Hippocampal formation (tissue), 2 donors: ENCODE data around the gene SMOC2.

Source experiments
- DNase-seq, 2 donors: peaks; one replicate each; lab custom pipeline; 2025; lab: John Stamatoyannopoulos, UW

SMOC2 gene

DNA sequence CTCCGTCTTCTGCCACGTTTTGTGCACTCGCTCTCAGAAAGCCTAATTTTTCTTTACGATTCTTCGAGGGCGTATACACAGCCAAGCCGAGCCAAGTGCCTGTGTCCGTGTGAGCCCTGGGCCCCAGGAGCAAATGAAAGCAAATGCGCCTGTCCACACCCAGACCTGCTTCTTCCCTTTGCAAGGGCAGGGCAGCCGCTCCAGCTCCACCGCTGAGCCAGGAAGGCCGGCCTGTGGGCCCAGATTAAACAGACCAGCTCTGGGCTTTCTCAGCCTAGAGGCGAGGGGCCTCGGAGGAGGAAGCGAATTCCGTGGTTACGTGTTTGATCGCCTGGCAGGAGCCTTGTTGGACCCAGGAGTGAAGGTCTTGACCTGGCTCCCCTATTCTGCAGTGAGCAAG is 184.6 kb downstream of the SMOC2 start:
- no peak for DNase-seq

- no peak for DNase-seq
These were observed 185.1 kb downstream of the SMOC2 start for GRCh38 chr6:168626046-168626602.

- no peak for DNase-seq
These were observed 186.7 kb downstream of the SMOC2 start for GRCh38 chr6:168627506-168628175.

GRCh38 chr6:168628176-168628553 is 187.2 kb downstream of the SMOC2 start:
- no peak for DNase-seq

- DNase-seq = no peak
These were observed 187.8 kb downstream of the SMOC2 start for GRCh38 chr6:168628732-168629245.

GRCh38 chr6:168631564-168631963 is 190.6 kb downstream of the SMOC2 start:
- DNase-seq = no peak

DNA sequence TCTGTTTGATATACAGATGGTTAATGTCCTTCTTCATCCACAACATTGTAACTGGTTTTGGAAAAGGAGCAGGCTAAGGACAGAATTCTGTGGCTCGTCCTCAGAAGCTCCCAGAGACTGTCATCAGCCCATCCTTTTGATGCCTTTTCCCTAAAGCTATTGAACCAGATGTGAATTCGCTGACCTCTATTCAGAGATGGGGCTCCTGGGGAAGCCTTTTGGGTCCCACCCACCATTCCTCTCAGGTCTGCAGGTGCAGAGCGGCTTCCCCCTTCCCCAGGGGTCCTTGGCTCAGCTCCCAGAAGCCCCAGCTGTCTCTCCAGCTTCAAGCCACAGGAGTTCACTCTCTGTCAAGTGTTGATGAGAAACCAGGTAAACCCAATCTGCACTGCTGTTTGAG is 191.7 kb downstream of the SMOC2 start:
- DNase-seq = no peak

DNA sequence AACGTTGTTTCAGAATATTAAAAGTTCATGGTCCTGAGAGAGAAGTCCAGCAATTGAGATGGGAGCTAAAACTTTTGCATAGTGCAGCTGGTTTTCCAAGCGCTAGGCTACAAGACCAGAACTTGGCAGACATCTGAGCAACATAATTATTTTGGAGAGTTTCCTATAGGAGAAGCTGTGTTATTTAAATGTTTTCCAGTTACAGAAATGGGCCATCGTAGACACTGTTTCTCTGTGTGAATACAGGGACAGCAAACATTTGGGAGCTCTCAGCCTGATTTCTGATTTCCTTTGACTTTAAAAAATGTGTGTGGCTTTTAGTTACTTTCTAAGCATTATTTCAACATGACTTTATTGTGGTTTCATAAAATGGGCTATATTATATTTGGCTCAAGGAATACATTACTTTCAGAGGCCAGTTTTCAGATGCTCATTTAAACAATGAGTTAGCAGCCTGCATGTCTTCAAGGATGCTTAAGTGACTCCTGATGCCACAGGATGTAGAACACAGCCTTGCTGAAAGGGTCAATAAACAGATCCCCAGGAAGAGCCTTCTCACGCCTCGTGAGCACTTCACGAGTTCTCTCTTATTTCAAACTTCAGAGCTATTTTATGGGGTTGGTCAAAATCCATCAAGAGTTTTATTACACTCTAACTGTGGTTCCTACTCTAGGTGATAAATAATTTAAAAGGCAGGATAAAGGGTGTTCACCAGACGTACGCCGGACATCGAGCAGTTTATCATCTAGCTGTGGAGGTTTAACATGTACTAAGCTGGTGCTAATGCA is 193.8 kb downstream of the SMOC2 start:
- no peak for DNase-seq

GRCh38 chr6:168636147-168637004 is 195.4 kb downstream of the SMOC2 start:
- no peak for DNase-seq

DNA sequence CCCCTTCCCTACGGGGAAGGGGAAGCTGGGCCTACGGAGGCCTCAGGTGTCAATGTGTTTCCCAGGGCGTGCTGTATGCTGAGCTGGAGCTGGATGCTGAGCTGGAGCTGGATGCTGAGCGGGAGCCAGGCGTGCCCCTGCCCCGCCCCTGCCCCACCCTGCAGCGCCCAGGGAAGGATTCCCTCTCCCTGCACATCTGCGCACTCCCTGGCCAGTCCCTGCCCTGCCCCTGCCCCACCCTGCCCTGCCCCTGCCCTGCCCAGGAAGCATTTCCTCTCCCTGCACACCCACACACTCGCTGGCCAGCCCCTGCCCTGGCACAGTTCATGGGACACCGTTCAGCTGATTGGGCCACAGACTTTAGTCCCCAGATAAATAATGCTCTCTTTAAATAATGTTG is 196.8 kb downstream of the SMOC2 start:
- no peak for DNase-seq

DNA sequence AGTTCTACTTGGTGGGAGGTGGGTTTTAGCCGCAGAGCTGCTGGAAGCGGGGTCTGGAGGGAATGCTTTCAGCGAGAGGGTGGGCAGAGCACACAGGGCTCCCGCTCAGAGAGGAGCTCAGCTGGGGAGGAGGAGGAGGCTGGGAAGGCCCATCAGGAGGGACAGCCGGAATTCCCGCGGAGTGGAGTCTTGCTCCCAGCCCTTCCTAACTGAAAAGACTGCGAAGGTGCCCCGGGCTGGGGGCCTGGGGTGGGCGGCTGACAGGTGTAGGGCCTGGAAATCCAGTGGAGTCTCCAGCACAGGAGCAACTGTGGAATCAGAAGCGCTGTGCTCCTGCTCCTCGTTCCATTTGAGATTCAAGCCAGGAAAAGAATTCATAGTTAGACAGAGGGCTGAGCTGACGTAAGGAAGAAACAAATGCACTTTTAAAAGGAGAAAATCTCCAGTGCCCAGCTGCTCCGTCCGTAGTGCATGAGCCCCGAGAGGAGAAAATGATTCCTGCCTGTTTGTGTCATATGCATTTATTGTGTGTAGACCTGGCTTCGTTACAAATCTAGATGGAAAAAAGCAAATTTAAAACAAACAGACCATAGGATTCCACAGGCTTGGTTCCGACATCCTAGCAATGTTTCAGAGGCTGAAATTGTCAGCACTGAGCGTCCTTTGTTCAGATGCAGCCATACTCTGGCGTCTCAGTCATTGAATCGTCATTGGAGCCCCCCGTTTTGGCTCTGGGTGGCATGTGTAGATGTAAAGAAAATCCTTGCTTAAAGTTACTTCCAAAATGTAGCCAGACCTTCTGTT is 197.7 kb downstream of the SMOC2 start:
- DNase-seq = no peak

DNA sequence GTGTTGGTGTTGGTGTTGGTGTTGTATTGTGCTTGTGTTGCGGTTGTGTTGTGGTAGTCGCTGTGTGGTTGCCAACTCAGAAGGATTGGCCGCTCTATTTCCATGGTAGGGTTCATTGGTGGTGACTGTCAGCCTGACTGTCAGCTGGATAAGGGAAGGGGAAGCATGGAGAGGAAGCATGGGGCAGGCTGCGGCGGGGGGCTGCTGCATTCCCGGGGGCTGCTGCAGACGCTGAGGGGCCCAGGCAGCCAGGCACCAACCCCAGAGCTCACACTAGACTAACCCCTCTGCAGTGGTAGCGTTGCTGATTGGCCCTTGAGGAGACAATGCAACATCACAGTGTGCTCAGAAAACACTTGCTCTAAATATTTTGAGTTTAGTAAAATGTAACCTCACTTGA is 199.2 kb downstream of the SMOC2 start:
- no peak for DNase-seq

DNA sequence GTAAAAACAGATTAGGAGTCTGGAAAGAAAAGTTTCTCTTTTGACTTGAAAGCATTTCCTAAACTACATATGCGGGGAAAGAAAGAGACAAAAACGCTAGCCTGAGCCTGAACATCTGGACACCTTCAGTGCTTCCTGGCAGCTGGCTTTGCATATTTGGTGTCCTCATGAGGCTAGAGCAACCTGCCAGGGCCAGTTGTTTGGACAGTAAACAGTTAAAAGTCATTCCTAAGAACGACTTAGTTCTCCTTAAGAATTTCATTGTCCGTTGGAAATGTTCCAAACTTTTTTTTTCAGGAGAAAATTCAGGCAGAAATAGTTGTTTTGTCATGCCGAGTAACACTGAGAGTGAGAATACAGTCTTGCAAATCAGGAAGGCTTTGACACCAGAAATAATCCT is 199.8 kb downstream of the SMOC2 start:
- DNase-seq = no peak

DNA sequence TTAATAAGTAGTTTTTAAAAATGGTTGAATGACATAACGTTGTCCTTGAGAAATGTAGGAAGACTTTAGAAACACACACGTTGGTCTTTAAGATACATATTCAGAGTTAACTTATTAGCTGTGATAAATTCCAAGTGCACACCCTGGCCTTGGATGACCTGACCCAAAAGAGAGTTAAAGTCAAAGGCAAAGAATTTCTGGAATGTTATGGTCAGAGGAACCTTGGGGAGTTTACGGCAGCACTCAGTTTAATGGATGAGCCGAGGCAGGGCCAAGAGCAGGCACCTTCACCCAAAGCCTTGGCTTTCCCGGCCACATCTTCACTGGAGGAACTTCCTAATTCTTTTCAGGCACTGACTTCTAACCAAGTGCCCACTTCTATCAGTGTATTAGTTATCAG is 200.5 kb downstream of the SMOC2 start:
- DNase-seq = no peak

GRCh38 chr6:168643401-168643800 is 202.4 kb downstream of the SMOC2 start:
- no peak for DNase-seq

GRCh38 chr6:168645326-168645725 is 204.3 kb downstream of the SMOC2 start:
- DNase-seq = no peak

DNA sequence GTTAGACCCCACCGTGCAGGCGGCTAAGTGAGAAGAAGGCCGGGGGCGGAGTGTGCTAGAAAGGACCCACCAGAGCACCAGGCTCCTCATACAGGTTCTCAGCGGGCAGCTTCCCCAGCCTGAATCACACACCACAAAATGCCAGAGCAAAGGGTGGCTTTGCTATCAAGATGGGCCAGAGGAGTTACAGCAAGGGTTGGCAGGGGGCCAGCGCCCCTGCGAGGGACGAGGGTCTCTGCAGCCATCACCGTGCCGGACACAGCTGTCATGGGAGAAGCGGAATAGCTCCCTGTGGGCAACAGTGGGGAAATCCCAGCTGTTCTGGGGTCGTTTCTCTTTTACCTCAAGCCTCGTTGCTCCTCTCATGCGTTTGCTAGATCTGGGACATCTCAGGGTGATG is 206.3 kb downstream of the SMOC2 start:
- DNase-seq = no peak

- DNase-seq = no peak
These were observed 207.5 kb downstream of the SMOC2 start for GRCh38 chr6:168648240-168649125.

DNA sequence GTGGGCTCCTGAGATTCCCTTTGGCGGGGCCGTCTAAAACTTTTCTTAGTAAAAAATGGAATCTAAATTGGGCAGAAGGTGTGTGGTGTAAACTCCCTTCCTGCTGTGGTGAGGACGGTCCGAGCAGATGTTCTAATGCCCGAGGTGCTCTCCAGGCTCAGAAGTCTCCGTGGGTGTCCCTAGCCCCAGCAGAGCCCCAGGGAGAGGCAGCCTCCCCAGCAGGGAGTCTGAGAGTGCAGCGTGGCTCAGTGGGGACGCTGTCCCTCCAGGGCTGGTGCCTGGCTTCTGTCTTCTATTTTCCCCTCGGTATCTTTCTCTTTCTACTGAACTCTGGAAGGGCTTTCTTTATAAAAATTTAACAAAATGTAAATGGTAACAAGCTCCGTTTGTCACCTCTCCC is 208.2 kb downstream of the SMOC2 start:
- no peak for DNase-seq

DNA sequence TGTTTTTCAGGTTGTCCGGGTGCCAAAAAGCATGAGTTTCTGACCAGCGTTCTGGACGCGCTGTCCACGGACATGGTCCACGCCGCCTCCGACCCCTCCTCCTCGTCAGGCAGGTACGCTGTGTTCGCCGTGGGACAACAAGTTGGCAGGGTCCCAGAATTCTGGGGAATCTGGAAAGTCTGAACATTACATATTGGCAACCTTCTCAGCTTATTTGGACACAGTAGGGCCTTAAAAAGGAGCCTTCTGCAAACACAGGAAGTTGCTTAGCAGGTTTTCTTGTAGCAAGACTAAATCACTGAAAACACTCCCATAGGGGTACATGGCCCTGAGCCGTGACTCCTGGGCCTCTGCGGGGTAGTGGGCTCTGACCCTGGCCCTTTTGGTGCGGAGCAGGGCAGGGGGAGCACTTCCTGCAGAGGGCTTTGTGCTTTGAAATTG is 209.7 kb downstream of the SMOC2 start:
- no peak for DNase-seq
